GM21447 (cell line): ENCODE results near the gene CADM3.

ENCODE experiments used
- ATAC-seq: cut with Tn5 transposase; IDR thresholded peaks from one replicate; pipeline ENCODE4 v1.9.1; 2021; ENCODE audit not compliant: unreplicated experiment

CADM3 gene

DNA sequence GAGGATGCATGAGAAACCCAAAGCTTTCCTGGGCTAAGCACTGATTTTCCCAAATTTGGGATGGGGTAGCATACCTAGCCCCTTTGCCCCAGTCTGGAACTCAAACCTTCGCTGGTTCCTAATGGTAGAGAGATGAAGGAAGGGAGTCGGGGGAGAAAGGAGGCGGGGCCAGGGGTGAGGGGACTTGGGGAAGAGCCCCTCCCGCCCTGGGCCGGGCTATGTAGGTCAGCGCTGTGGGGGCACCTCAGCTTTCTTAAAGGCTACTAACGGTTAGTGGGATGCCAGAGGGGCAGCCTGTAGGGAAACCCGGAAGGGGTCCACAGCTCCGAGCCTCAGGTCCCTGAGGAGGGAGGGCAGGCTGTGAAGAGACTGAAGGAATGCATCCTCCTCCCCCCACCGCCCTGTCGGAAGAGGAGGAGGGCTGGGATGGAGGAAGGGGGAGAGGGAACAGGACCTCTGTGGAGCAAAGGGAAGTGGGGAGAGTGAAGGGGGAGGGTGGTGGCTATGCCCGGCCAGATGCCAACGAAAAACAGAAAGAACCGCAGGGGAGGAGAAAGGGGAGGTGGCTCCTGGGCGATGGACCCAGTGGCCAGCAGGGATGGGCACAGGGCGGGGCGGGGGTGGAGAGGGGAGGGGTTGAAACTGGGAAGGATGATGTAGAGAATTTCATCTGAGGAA lies 1.3 kb downstream of the CADM3 start:
- ATAC-seq: no peak

DNA sequence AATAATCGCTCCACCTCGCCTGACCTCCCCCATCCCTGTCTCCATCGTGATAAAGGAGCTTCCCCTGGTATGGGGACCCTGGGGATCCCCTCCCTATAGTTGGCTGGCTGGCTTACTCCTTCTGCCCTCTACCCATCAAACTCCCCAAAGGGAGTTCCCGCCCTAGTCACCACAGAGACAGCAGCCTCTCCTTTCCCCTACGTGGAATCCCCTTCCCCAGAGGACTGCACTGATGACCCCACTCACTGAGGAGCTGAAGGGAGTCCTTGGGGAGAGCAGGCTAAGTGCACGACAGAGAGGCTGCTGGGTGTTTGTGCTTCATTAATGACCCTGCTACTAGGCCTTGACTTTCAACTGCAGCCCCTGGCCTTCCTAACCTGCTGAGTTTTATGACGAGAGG lies 1.9 kb downstream of the CADM3 start:
- no peak for ATAC-seq

DNA sequence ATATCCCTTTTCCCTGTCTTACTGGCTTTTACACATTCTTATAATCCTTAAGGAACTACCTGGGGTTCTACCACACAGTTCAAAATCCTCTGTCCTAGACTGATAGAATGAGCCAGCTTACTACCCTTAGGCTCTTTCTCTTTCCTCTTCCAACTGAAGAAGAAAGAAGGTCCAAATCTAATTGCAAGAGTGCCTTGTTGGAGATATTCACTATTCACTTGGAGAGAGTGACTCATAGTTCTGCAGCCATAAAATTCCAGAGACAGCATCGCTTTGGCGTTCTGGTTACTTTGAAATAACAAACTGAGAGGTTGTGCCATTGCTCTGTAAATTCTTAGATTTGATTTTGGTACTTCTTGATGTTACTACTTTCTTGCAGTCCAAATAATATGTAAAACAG lies 4.2 kb downstream of the CADM3 start:
- ATAC-seq: no peak

DNA sequence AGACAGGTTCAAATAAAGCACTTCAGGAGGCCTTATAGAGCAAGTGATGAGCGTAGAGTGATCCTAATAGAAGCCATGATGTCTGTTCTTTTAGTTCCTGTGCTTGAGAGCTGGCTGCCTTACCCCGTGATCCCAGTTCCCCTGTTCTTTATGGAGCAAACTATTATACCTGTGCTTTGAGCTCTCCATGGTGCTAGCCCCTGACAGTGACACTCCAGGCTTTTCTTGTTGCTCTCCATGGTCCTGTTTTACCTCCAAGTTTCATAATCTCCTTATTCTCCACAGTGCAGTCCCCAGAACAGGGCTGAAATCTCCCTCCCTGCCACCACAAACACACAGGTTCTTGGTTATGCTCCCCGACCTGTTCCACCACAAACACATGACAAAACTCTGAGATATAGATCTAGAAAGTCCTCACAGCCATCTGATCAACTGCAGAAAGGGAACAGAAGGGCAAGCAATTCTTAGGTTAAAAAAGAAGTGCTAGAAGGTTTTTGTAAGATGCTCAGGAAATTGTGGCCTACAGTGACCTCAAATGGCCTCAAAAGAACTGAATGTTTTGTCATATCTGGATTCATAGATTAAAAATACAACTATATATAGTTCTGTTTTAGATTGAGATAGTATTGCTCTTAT lies 6.0 kb downstream of the CADM3 start:
- ATAC-seq: no peak

DNA sequence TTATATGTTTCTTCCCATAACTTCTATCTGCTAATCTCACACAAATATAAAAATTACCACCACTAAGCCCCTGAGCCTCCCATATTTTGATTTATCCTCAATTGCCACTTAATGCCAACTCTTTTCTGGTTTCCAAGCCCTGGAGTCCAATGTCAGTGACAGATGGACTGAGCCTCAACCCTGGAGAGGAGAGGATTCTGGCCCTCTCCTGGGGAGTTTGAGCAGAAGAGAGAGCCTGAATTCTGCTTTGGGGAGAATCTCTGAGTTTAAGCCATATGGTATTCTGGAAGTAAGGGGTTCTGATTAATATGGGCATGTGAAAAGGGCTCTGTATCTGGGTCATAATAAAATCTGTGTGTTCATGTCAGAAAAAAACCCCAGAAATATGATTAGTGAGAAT lies 8.5 kb downstream of the CADM3 start:
- no peak for ATAC-seq

DNA sequence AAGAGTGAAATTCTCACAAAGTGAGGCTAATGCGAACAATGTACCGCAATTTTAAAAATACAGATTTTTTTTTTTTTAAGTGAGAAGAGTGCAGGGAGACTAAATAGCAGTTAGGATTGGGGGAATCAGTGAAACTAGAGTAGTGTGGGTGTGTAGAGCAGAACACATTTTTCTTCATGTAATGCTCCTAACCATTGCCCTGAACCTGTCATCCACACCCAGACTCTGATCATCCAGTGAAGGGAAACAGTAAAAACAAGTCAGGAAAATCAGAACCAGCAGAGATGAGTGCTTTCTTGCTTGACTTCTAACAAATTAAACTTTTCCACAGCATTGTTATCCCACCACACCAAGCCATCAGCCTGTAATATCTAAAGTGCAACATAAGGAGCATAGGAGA lies 9.1 kb downstream of the CADM3 start:
- ATAC-seq: no peak

DNA sequence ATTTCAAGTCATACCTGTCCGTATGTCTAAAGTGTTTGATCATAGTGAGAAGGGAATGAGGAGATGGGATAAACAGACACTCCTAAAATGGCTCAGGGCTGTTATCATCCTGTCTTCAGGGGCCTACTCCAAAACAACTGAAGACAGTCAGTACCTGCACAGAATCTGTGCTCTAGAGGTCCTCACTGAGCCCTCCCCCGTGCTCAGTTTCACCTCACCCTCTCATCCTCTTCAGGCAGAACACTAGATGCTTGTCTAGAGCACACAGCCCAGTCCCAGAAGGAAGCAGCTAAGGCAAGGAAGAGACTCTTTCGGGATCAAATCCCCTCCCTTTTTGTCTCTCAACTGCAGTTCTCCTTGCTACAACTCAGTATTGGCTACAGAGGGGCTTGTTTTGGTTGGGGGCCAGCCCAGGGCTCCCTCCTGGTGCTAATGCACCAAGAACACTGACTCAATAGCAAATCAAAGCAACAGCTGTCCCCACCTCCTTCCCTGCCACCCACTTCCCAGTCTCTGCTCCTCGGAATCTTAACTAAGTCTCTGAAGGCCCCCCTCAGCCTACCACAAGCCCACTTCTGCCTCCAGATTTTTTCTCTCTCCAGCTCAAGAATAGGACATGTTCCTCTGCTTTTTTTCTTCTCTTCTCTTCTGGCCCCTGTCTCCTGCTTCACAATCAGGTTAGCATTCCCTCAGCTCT lies 10.1 kb downstream of the CADM3 start:
- ATAC-seq: no peak

DNA sequence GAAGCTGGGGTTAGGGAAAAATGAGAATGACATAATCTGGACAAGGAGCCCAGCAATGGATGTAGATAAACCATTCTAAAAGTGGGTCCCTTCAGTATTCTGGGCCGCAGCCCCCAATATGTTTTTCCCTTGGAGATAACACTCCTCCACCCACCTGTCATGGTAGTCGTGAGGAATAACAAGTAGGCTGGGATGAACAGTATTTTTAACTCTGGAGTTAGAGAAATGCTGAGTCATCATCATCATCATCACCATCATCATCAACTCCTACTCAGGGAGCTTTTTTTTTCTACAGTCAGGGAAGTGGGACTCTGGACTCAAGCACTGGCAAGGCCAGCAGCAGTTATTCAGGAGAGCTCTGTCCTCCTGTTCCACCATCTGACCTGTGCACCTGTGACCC lies 12.8 kb downstream of the CADM3 start:
- ATAC-seq: no peak

DNA sequence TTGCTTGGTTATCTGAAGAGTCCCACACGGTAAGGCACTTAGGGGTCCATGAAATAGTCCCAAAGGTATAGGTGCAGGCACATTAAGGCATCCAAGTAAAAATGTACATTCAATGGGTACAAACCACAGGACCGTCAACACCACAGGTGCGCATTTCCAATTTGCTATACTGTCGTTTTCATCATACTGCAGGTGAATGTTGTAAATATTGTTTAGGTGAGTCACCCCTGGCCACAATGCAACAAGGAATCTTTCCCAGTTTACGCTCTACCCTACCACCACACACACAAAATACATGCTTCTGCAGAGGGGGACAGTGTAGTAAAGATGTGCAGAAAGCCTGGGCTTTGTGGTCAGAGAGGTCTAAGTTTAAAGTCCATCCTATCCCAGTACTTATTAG lies 13.7 kb downstream of the CADM3 start:
- no peak for ATAC-seq

DNA sequence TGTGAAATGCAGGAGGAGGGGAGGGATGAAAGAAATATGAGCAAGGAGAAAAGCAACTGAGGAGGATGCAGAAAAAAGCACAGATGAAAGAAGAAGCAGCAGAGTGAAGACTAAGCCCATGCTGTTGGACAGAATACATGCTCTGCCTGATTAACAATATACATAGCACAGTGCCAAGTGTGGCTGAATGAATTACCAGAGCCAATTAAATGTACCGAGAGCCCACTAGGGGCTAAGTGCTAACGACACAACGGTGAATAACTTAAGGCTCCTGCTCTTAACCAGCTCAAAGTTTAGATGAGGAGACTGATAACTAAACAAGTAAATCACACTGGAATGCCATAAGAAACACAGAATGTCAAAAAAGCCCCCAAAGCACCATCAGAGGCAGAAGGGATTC lies 15.6 kb downstream of the CADM3 start:
- no peak for ATAC-seq

DNA sequence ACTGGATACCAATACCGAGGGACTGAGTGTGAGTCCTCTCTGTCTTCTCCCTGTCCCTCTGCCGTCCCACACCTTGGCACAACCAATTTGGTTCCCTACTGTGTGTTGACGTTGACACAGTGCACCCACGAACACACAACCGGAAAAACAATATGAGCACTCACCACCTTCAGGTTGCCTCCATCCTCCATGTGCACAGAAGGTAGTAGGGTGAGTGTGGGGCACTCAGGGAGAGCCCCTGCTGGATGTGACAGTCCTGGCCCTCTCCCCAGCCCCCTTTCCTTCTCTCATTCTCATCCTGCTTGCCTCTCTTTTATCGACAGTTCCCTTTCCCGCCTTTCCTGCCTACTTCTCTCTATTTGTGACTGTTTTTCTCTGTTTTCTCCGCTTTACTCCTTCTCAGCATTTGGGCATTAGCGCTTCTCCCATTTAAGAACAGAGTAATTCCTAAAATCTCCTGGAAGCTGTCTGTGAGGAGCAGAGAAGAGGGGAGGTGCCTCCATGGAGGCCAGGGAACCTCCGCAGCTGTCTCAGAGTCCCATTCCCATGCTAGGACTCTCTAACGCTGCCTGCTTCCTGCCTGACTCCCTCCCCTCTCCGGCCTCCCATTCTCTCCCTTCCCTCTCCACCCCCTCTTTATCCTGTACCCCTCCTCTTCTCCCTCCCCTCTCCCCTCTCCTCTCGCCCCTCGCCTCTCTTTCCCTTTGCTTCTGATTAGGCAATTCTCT lies 16.4 kb downstream of the CADM3 start:
- ATAC-seq: no peak

DNA sequence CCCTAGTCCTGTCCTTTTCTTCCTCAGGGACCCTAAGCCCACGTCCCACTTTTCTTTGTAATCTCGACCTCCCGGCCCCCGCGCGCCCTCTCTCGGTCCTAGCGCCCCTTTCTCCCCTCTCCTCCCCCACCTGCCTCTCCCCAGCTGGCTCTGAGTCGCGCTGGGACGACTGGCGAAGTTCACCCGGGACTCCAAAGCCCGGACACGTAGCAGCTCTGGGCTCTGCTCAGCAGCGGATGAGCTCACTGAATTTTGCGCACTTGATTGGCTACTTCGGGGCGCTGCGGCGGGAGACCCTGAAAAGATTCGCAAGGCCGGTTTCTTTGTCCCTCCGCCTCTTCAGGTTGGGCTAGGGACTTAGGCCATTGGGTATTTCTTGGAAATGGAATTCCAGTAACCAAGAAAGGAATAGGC lies 17.0 kb downstream of the CADM3 start:
- ATAC-seq: no peak

DNA sequence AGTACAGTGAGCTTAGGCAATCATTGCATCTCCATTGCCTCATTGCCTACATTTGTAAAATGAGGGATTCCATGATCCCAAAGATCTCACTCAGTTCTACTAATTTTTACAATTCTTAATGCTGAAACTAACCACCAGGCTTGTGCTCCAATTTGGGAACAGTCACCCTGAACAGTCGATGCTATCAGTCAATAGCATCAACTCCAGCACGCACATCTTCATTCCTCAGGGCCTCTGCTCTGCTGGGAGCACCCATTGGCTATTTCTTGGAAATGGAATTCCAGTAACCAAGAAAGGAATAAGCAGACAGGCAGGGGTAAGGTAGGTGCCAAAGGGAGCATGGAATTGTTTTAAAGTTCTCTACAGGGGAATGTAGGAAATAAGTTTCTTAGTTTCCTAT lies 19.0 kb downstream of the CADM3 start:
- ATAC-seq: no peak

DNA sequence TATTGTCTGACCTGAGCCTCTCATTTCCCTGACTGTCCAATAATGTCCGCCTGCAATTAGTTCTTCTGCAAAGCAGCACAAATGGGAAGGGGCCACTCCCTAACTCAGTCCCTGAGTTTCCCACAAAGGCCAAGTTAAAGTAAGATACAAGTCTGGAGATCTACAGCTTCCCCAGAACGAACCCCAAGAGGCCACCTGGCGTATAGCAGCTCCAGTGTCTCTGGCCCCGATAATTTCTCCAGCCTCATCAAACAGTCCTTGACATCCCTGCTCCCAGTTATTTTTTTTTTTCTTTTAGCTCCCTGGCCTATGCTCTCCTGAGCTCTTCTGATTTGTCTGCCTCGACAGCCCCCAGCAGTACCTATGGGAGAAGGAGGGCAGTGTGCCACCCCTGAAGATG lies 25.1 kb downstream of the CADM3 start:
- no peak for ATAC-seq

DNA sequence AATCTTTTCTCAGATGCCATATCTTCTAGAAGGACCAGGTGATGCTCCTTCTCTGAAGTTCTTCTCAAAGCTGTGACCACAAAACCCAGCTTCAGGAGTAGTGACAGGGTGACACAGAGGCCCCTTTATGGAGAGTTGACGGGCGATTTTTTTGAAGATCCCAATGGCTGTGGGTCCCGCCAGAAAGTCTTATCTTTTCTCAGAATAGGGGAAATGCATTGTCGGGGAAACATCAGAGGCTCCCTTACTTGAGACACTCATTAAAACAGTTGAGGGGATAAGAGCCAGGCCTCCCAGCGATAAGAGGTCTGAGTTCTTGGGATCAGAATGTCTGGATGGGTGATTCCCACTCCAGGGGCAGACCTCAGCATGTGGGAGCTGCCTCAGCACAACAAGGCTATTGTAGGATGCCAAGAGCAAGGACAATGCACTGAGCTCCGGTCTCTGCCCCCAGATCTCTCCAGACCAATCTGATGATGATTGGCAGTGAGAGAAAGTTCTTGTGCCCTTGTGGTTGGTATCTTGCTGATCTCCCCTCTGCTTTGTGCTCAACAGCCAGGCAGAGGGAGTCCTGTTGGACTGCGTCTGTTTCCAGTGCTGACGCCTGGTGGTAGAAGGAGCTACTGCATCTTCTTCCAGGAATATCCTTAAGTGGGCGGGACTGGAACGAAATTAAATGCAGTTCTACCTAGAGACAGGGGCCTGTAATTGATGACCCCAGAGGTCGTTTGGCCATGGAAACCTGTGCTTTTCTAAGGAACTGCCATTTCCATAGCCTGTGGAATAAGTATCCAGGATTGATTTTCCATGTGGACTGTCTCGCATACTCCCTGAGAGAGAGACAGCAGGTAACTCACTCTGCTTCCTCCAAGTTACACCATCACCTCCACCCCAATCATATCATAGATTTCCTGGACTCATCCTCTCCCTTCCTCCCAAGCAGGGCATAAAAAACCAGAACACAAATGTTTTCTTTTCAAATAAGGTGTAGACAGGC lies 26.4 kb downstream of the CADM3 start:
- no peak for ATAC-seq

DNA sequence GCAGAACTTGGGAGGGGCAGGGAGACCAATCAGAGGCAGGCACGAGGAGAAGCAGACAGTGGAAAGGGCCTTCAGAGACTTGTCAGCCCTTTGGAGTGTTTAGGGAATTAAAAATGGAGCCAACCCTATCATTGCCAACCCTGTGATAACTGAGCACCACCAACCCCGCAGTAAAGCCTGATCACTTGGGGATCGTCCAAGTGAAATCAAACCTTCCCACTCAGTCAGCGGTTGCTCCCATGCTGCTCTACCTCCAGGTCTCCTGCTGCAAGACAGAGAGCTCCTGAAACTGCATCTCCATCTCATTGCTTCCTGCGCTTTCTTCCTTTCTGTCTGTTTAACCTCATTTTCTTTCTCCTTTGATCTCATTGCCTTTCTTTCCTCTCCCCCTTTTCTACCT lies 28.5 kb downstream of the CADM3 start:
- no peak for ATAC-seq

DNA sequence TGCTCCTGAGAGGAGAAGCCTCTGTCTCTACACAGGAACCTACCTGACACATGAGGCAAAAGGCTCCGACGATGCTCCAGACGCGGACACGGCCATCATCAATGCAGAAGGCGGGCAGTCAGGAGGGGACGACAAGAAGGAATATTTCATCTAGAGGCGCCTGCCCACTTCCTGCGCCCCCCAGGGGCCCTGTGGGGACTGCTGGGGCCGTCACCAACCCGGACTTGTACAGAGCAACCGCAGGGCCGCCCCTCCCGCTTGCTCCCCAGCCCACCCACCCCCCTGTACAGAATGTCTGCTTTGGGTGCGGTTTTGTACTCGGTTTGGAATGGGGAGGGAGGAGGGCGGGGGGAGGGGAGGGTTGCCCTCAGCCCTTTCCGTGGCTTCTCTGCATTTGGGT lies 29.4 kb downstream of the CADM3 start:
- no peak for ATAC-seq

DNA sequence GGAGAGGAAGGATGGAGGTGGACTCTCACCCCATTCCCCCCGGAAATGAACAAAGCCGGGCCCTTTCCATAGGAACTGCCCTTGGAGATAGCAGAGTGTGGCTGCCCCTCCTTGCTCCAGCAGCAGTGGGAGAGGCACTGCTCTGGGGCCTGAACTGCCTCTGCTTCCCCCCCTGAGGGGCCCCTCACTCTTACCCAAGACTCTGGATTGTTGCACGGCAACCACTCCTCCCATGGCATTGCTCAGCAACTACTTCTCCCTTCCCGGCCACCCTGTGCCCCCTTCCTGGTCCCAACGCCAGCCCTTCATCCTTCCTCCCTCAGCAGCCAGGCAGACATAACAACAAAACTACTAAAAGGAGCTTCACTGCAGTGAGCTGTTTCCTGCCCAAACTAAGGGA lies 30.2 kb downstream of the CADM3 start:
- no peak for ATAC-seq

DNA sequence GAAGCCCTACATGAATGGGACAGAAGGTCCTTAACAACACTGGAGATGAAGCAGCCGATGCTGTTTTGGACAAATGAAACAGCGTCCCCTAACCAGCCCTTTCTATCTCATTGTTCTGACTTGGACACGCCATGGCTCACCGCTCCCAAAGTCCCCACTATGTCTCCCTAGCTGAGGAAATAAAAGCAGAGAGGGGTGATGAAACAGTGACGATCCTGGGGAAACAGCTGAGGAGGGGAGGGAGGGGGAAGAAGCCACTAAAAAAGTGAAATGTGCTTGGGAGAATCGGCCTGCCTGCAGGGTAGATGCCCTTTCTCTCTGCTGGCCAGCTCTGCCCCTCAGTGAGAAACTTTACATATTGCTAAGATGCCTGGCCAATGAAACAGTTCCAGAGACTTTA lies 32.2 kb downstream of the CADM3 start:
- no peak for ATAC-seq
